ENCODE data around the gene SENP7. TPM values are rescaled to one million over a fixed set of nuclear protein-coding genes. Genes with fewer than 3 reads are reported as not detected.

Gene SENP7
- total RNA-seq, 2 experiments from 2014 or later = 16.1 to 16.8 TPM

- Mint-ChIP-seq H3K27me3 (ENCODE audit: low read depth) (no peaks in the 10 kb centered on the region), H3K36me3 (ENCODE audit: low read depth) (peaks cover 15% of the 10 kb centered on the region), H3K4me1 (ENCODE audit: low read depth) (peaks cover 54% of the 10 kb centered on the region), H3K9me3 (no peaks in the 10 kb centered on the region), H3K27ac (no peak overlapping the region), H3K4me3 (no peak overlapping the region)
- CTCF ChIA-PET = no interaction called here
- intact Hi-C loops (cut with micrococcal nuclease) = loop anchor here (1.0 to 10.0 kb wide), 13 partner anchors 10 to 1063 kb away; no protein-coding TSS in a partner anchor
- DNase-seq = no peak
Observed at GRCh38 chr3:101379658-101380376, 133.2 kb downstream of the SENP7 start.

GRCh38 chr3:101377796-101378195 lies 135.2 kb downstream of the SENP7 start:
- Mint-ChIP-seq H3K27ac (no peak overlapping the region), H3K9me3 (no peaks in the 10 kb centered on the region), H3K36me3 (ENCODE audit: low read depth) (peaks cover 14% of the 10 kb centered on the region), H3K4me3 (no peak overlapping the region), H3K4me1 (ENCODE audit: low read depth) (peaks cover 58% of the 10 kb centered on the region), H3K27me3 (ENCODE audit: low read depth) (no peaks in the 10 kb centered on the region)
- DNase-seq = no peak
- CTCF ChIA-PET = no interaction called here
- intact Hi-C loops (cut with micrococcal nuclease) = no loop called here

- peaks cover 14% of the 10 kb centered on the region for H3K36me3 Mint-ChIP-seq (ENCODE audit: low read depth)
- no peak overlapping the region for H3K4me3 Mint-ChIP-seq
- no peak for DNase-seq
- intact Hi-C loops (cut with micrococcal nuclease) = no loop called here
- no peaks in the 10 kb centered on the region for H3K27me3 Mint-ChIP-seq (ENCODE audit: low read depth)
- CTCF ChIA-PET = interaction anchor here (0.6 kb wide), 1 partner anchor 86 kb away, joined by 3 read pairs; no protein-coding TSS in a partner anchor
- H3K27ac Mint-ChIP-seq = no peak overlapping the region
- peaks cover 57% of the 10 kb centered on the region for H3K4me1 Mint-ChIP-seq (ENCODE audit: low read depth)
- H3K9me3 Mint-ChIP-seq = no peaks in the 10 kb centered on the region
Observed at GRCh38 chr3:101377209-101377608, 135.8 kb downstream of the SENP7 start.

- CTCF ChIA-PET = no interaction called here
- Mint-ChIP-seq H3K36me3 (ENCODE audit: low read depth) (peaks cover 16% of the 10 kb centered on the region), H3K27ac (no peak overlapping the region), H3K4me1 (ENCODE audit: low read depth) (peaks cover 46% of the 10 kb centered on the region), H3K27me3 (ENCODE audit: low read depth) (no peaks in the 10 kb centered on the region), H3K4me3 (no peak overlapping the region), H3K9me3 (no peaks in the 10 kb centered on the region)
- no peak for DNase-seq
- intact Hi-C loops (cut with micrococcal nuclease) = no loop called here
Observed at GRCh38 chr3:101375586-101375985, 137.4 kb downstream of the SENP7 start.

GRCh38 chr3:101362406-101362805 lies 150.6 kb downstream of the SENP7 start:
- Mint-ChIP-seq H3K4me1 (ENCODE audit: low read depth) (no peaks in the 10 kb centered on the region), H3K4me3 (no peak overlapping the region), H3K27ac (no peak overlapping the region), H3K36me3 (ENCODE audit: low read depth) (peaks cover 16% of the 10 kb centered on the region), H3K9me3 (no peaks in the 10 kb centered on the region), H3K27me3 (ENCODE audit: low read depth) (no peaks in the 10 kb centered on the region)
- DNase-seq = no peak
- intact Hi-C loops (cut with micrococcal nuclease) = no loop called here
- CTCF ChIA-PET = no interaction called here

- H3K9me3 Mint-ChIP-seq = no peaks in the 10 kb centered on the region
Observed at GRCh38 chr3:101351829-101352228, 161.2 kb downstream of the SENP7 start.

GRCh38 chr3:101340591-101340990 lies 172.4 kb downstream of the SENP7 start:
- intact Hi-C loops (cut with micrococcal nuclease) = no loop called here
- CTCF ChIA-PET = interaction anchor here (0.8 to 1.0 kb wide), 2 partner anchors 15 to 573 kb away, joined by 3 read pairs; no protein-coding TSS in a partner anchor
- Mint-ChIP-seq H3K4me1 (ENCODE audit: low read depth) (no peaks in the 10 kb centered on the region), H3K27ac (no peak overlapping the region), H3K27me3 (ENCODE audit: low read depth) (no peaks in the 10 kb centered on the region), H3K4me3 (no peak overlapping the region), H3K9me3 (no peaks in the 10 kb centered on the region), H3K36me3 (ENCODE audit: low read depth) (peaks cover 15% of the 10 kb centered on the region)
- no peak for DNase-seq

More at GRCh38 chr3:101351829-101352228, 161.2 kb downstream of the SENP7 start:
- Mint-ChIP-seq H3K36me3 (ENCODE audit: low read depth) (peaks cover 5% of the 10 kb centered on the region), H3K27me3 (ENCODE audit: low read depth) (no peaks in the 10 kb centered on the region), H3K4me1 (ENCODE audit: low read depth) (no peaks in the 10 kb centered on the region), H3K27ac (no peak overlapping the region), H3K4me3 (no peak overlapping the region)
- intact Hi-C loops (cut with micrococcal nuclease) = no loop called here
- DNase-seq = no peak
- CTCF ChIA-PET = no interaction called here

- no peaks in the 10 kb centered on the region for H3K27me3 Mint-ChIP-seq (ENCODE audit: low read depth)
- CTCF ChIA-PET = no interaction called here
- H3K36me3 Mint-ChIP-seq (ENCODE audit: low read depth) = peaks cover 10% of the 10 kb centered on the region
- H3K27ac Mint-ChIP-seq = no peak overlapping the region
- H3K4me1 Mint-ChIP-seq (ENCODE audit: low read depth) = no peaks in the 10 kb centered on the region
- no peaks in the 10 kb centered on the region for H3K9me3 Mint-ChIP-seq
- DNase-seq = no peak
- intact Hi-C loops (cut with micrococcal nuclease) = no loop called here
- H3K4me3 Mint-ChIP-seq = no peak overlapping the region
Observed at GRCh38 chr3:101333883-101334282, 179.1 kb downstream of the SENP7 start.

GRCh38 chr3:101329016-101329673 lies 183.9 kb downstream of the SENP7 start:
- peaks cover 2% of the 10 kb centered on the region for H3K4me1 Mint-ChIP-seq (ENCODE audit: low read depth)
- H3K9me3 Mint-ChIP-seq = no peaks in the 10 kb centered on the region
- peaks cover 13% of the 10 kb centered on the region for H3K36me3 Mint-ChIP-seq (ENCODE audit: low read depth)
- intact Hi-C loops (cut with micrococcal nuclease) = no loop called here
- H3K4me3 Mint-ChIP-seq = no peak overlapping the region
- CTCF ChIA-PET = no interaction called here
- no peak overlapping the region for H3K27ac Mint-ChIP-seq
- no peaks in the 10 kb centered on the region for H3K27me3 Mint-ChIP-seq (ENCODE audit: low read depth)
- no peak for DNase-seq

- Mint-ChIP-seq H3K27me3 (ENCODE audit: low read depth) (no peaks in the 10 kb centered on the region), H3K36me3 (ENCODE audit: low read depth) (peaks cover 11% of the 10 kb centered on the region), H3K4me1 (ENCODE audit: low read depth) (peaks cover 2% of the 10 kb centered on the region), H3K27ac (no peak overlapping the region), H3K9me3 (no peaks in the 10 kb centered on the region), H3K4me3 (no peak overlapping the region)
- CTCF ChIA-PET = interaction anchor here (0.5 to 0.8 kb wide), 3 partner anchors 14 to 1005 kb away, joined by 3 read pairs; no protein-coding TSS in a partner anchor
- DNase-seq = no peak
- intact Hi-C loops (cut with micrococcal nuclease) = no loop called here
Observed at GRCh38 chr3:101325393-101326134, 187.4 kb downstream of the SENP7 start.

- Mint-ChIP-seq H3K9me3 (no peaks in the 10 kb centered on the region), H3K4me3 (no peak within 1 kb of the TSS), H3K4me1 (ENCODE audit: low read depth) (no peaks in the 10 kb centered on the region), H3K36me3 (ENCODE audit: low read depth) (no peaks in the 10 kb centered on the region), H3K27ac (no peak within 1 kb of the TSS), H3K27me3 (ENCODE audit: low read depth) (no peaks in the 10 kb centered on the region)
- no peak for DNase-seq
- intact Hi-C loops (cut with micrococcal nuclease) = no loop called here
- CTCF ChIA-PET = no interaction called here
Observed at GRCh38 chr3:101320475-101320874, 192.5 kb downstream of the SENP7 start, which contains the start of gene IMPG2. IMPG2 (minus strand) TSS chr3:101320575; CDS start chr3:101320372, 203 bp downstream.

- H3K4me3 Mint-ChIP-seq = no peak overlapping the region
- no peaks in the 10 kb centered on the region for H3K4me1 Mint-ChIP-seq (ENCODE audit: low read depth)
- H3K27ac Mint-ChIP-seq = no peak overlapping the region
- peaks cover 1% of the 10 kb centered on the region for H3K36me3 Mint-ChIP-seq (ENCODE audit: low read depth)
- DNase-seq = no peak
- no peaks in the 10 kb centered on the region for H3K27me3 Mint-ChIP-seq (ENCODE audit: low read depth)
- no peaks in the 10 kb centered on the region for H3K9me3 Mint-ChIP-seq
- intact Hi-C loops (cut with micrococcal nuclease) = no loop called here
- CTCF ChIA-PET = no interaction called here
Observed at GRCh38 chr3:101319531-101319930, 193.5 kb downstream of the SENP7 start.

All from activated naive CD4-positive, alpha-beta T cell treated with anti-CD3 and anti-CD28 coated beads for 36 hours (primary cell).